Peyer's patch (tissue), 4 donors: ENCODE measurements around the gene ATP2A1. TPM values are rescaled to one million over a fixed set of nuclear protein-coding genes. Genes with fewer than 3 reads are reported as not detected.
A peak's percentile ranks its signal among the peaks of the same experiment; 100 is the strongest.

Experiments
- DNase-seq, 3 donors: peaks; one replicate each; pipeline ENCODE4 v3.0.0-alpha.2; 2017 to 2019
- H3K27ac ChIP-seq, 4 donors: fragments of 200-600 bp; sonication (generic); one replicate each; pipeline ENCODE4 v1.5.1; 2016 to 2019
- H3K27me3 ChIP-seq, 2 donors: fragments of 200-600 bp; sonication (generic); one replicate each; pipeline ENCODE4 v1.5.1; 2019
- H3K36me3 ChIP-seq, 3 donors: fragments of 200-600 bp; sonication (generic); one replicate each; pipeline ENCODE4 v1.5.1; 2016 to 2019
- H3K4me1 ChIP-seq, 4 donors: fragments of 200-600 bp; sonication (generic); one replicate each; pipeline ENCODE4 v1.5.1; 2016 to 2019
- H3K4me3 ChIP-seq, 4 donors: fragments of 200-600 bp; sonication (generic); 1 replicate in 3 of 4; 2 replicates in 1 of 4; pipeline ENCODE4 v1.5.1; 2016 to 2019; ENCODE audit warnings: mild to moderate bottlenecking in 1 of 4
- H3K9me3 ChIP-seq, 4 donors: fragments of 200-600 bp; sonication (generic); one replicate each; pipeline ENCODE4 v1.5.1; 2016 to 2019; ENCODE audit warnings: mild to moderate bottlenecking in 1 of 4
- POLR2A ChIP-seq, 2 donors: fragments of 450-650 bp; IDR thresholded peaks; one replicate each; pipeline ENCODE4 v1.5.1; 2017; ENCODE audit warnings: antibody characterized with exemption in 2 of 2, mild to moderate bottlenecking in 2 of 2, moderate library complexity in 2 of 2
- total RNA-seq, 4 donors: library from RNA; depleted of rRNA; stranded (reverse); fragments of >200 nt; gene quantifications; one replicate each; pipeline ENCODE4 v1.1.0, GENCODE V29; 2016
- TF ChIP-seq, protein P1 (sequence below), 6 experiments: fragments of 450-650 bp in 4 of 6; fragments of 200-600 bp in 2 of 6; sonication (generic) in 1 of 6; IDR thresholded peaks; one replicate each; pipeline ENCODE4 v1.5.1; 2017 to 2019; ENCODE audit warnings: antibody characterized with exemption in 6 of 6, mild to moderate bottlenecking in 3 of 6, moderate library complexity in 1 of 6

Gene ATP2A1
- total RNA-seq, 4 donors from 2014 or later = 0.35 to 142 (median 2.0) TPM; not detected in 1

GRCh38 chr16:28869201-28869600 lies 9.1 kb upstream of the ATP2A1 start:
- no peaks in the 10 kb centered on the region for H3K9me3 ChIP-seq
- no peak for TF ChIP-seq POLR2A (IDR thresholded peaks at IDR 0.05)
- TF ChIP-seq, protein P1, sequence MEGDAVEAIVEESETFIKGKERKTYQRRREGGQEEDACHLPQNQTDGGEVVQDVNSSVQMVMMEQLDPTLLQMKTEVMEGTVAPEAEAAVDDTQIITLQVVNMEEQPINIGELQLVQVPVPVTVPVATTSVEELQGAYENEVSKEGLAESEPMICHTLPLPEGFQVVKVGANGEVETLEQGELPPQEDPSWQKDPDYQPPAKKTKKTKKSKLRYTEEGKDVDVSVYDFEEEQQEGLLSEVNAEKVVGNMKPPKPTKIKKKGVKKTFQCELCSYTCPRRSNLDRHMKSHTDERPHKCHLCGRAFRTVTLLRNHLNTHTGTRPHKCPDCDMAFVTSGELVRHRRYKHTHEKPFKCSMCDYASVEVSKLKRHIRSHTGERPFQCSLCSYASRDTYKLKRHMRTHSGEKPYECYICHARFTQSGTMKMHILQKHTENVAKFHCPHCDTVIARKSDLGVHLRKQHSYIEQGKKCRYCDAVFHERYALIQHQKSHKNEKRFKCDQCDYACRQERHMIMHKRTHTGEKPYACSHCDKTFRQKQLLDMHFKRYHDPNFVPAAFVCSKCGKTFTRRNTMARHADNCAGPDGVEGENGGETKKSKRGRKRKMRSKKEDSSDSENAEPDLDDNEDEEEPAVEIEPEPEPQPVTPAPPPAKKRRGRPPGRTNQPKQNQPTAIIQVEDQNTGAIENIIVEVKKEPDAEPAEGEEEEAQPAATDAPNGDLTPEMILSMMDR (IDR thresholded peaks at IDR 0.05) = no peak
- peaks cover 0 to 22% (median 10%) of the 10 kb centered on the region in 4 donors for H3K4me1 ChIP-seq
- no peaks in the 10 kb centered on the region for H3K27me3 ChIP-seq
- DNase-seq = no peak
- H3K27ac ChIP-seq = no peak overlapping the region
- peaks cover 0 to 77% (median 0%) of the 10 kb centered on the region in 3 donors for H3K36me3 ChIP-seq
- no peak overlapping the region for H3K4me3 ChIP-seq

GRCh38 chr16:28872952-28873351 lies 5.3 kb upstream of the ATP2A1 start:
- Histone ChIP-seq H3K27ac (no peak overlapping the region), H3K9me3 (no peaks in the 10 kb centered on the region), H3K4me3 (no peak overlapping the region), H3K27me3 (no peaks in the 10 kb centered on the region), H3K36me3 (peaks cover 0 to 66% (median 0%) of the 10 kb centered on the region in 3 donors), H3K4me1 (no peaks in the 10 kb centered on the region)
- no peak for DNase-seq
- TF ChIP-seq POLR2A (IDR thresholded peaks at IDR 0.05) = no peak
- TF ChIP-seq, protein P1 (IDR thresholded peaks at IDR 0.05) = no peak

DNA sequence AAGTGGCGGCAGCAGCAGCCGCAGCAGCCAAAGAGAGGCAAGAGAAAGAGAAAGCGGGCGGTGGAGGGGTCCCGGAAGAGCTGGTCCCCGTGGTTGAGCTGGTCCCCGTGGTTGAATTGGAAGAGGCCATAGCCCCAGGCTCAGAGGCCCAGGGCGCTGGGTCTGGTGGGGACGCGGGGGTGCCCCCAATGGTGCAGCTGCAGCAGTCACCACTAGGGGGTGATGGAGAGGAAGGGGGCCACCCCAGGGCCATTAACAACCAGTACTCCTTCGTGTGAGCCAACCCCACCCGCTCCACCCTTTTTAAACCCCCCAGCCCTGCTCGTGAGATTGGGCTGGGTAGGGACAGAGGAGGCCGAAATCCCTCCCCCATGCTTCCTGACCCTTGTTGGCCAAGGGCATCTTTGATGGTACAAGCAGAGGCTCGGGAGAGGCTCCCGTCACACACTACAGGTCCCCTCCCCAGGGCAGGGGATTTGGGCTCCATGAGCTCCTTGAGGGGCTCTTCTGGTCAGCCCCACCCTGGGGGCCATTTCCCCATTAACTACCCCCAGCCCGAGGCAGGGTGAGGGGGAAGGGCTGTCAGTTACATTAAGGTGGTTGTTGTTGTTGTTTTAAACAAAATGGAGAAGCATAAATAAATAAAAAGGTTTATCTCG lies 4.6 kb upstream of the ATP2A1 start:
- Histone ChIP-seq H3K4me3 (no peak overlapping the region), H3K4me1 (no peaks in the 10 kb centered on the region), H3K27ac (no peak overlapping the region), H3K9me3 (no peaks in the 10 kb centered on the region), H3K27me3 (no peaks in the 10 kb centered on the region), H3K36me3 (peaks cover 0 to 58% (median 0%) of the 10 kb centered on the region in 3 donors)
- no peak for TF ChIP-seq POLR2A (IDR thresholded peaks at IDR 0.05)
- TF ChIP-seq, protein P1 (IDR thresholded peaks at IDR 0.05) = peak; percentile 43 to 76 (median 68)
- peak in 2 of 3 donors; percentile 35 to 66 for DNase-seq

GRCh38 chr16:28874406-28874805 lies 3.9 kb upstream of the ATP2A1 start:
- Histone ChIP-seq H3K4me3 (no peak overlapping the region), H3K4me1 (peaks cover 0 to 6% (median 3%) of the 10 kb centered on the region in 4 donors), H3K36me3 (peaks cover 0 to 51% (median 0%) of the 10 kb centered on the region in 3 donors), H3K9me3 (no peaks in the 10 kb centered on the region), H3K27me3 (no peaks in the 10 kb centered on the region), H3K27ac (no peak overlapping the region)
- DNase-seq = no peak
- TF ChIP-seq POLR2A (IDR thresholded peaks at IDR 0.05) = no peak
- TF ChIP-seq, protein P1 (IDR thresholded peaks at IDR 0.05) = no peak

- Histone ChIP-seq H3K4me1 (peaks cover 0 to 13% (median 5%) of the 10 kb centered on the region in 4 donors), H3K27me3 (no peaks in the 10 kb centered on the region), H3K27ac (no peak overlapping the region), H3K9me3 (no peaks in the 10 kb centered on the region), H3K36me3 (peaks cover 0 to 41% (median 0%) of the 10 kb centered on the region in 3 donors), H3K4me3 (no peak overlapping the region)
- DNase-seq = no peak
- TF ChIP-seq POLR2A (IDR thresholded peaks at IDR 0.05) = no peak
- TF ChIP-seq, protein P1 (IDR thresholded peaks at IDR 0.05) = no peak
Measured at GRCh38 chr16:28875134-28876018, 2.9 kb upstream of the ATP2A1 start.
